Fibroblast of pulmonary artery (primary cell): ENCODE measurements around the gene CITED4.

Experiments
- DNase-seq: peaks from one replicate; pipeline ENCODE4 v3.0.0-alpha.2; 2010; ENCODE audit warnings: low read depth
- H3K4me3 ChIP-seq: replicated peaks from 2 replicates; pipeline ENCODE4 v1.5.1; 2011; ENCODE audit warnings: low read depth, mild to moderate bottlenecking, control low read depth, low read length, moderate library complexity
- TF ChIP-seq, protein P1 (sequence below): IDR thresholded peaks from 2 replicates; pipeline ENCODE4 v1.5.1; 2011; ENCODE audit warnings: mild to moderate bottlenecking, control low read depth, low read length, inconsistent platforms; ENCODE audit errors: missing control alignments

The CITED4 gene

DNA sequence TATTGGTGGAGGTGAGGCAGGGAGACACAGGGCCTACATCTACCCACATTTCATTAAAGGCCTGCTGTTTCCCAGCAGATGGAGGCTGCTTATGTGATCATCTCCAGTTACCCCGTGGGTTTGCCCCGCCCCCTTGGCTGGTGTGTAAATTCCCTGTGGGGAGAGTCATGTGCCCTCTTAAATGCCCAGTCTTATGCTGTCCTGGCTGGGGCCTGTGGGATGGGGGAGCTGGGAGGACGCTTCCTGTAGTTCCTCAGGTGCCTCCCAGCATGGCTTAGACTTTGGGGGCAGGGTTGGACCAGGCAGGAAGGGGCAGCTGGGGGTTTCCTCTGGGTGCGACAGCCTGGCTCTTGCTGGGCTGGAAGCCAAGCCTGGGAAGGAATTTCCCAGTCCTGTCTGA lies 15.5 kb upstream of the CITED4 start:
- TF ChIP-seq, protein P1, sequence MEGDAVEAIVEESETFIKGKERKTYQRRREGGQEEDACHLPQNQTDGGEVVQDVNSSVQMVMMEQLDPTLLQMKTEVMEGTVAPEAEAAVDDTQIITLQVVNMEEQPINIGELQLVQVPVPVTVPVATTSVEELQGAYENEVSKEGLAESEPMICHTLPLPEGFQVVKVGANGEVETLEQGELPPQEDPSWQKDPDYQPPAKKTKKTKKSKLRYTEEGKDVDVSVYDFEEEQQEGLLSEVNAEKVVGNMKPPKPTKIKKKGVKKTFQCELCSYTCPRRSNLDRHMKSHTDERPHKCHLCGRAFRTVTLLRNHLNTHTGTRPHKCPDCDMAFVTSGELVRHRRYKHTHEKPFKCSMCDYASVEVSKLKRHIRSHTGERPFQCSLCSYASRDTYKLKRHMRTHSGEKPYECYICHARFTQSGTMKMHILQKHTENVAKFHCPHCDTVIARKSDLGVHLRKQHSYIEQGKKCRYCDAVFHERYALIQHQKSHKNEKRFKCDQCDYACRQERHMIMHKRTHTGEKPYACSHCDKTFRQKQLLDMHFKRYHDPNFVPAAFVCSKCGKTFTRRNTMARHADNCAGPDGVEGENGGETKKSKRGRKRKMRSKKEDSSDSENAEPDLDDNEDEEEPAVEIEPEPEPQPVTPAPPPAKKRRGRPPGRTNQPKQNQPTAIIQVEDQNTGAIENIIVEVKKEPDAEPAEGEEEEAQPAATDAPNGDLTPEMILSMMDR = no peak
- no peak overlapping the region for H3K4me3 ChIP-seq
- peak; percentile 92 for DNase-seq

DNA sequence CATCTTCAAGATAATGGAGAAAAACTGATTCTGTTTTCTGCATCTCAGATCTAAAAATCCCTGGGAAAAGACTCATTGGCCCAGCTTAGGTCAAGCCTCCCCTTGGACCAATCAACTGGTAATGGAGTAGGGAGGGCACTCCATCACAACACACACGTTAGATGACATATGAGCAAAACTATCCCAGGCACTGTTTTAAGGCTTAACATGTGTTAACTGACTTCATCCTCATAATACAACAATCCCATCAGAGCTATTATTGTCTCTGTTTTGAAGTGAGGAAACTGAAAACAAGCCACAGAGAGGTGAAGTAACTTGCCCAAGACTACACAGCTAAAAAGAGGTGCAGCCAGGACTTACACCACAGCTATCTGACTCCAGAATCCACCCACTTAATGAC lies 14.7 kb upstream of the CITED4 start:
- no peak overlapping the region for H3K4me3 ChIP-seq
- no peak for DNase-seq
- TF ChIP-seq, protein P1 = no peak

DNA sequence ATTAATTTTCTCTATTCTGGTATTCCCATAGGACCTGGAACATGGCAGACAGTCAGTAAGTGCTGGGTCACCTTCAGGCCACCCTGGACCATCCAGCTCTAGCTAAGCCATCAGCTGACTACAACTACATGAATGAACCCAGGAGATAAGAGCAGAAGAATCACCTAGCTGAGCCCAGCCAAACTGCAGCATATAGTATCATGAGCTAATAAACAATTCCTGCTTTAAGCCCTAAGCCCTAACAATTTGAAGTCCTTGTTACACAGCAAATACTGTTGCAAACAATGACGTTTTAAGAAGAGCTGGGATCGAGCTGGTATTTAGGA lies 14.2 kb upstream of the CITED4 start:
- TF ChIP-seq, protein P1 = no peak

DNA sequence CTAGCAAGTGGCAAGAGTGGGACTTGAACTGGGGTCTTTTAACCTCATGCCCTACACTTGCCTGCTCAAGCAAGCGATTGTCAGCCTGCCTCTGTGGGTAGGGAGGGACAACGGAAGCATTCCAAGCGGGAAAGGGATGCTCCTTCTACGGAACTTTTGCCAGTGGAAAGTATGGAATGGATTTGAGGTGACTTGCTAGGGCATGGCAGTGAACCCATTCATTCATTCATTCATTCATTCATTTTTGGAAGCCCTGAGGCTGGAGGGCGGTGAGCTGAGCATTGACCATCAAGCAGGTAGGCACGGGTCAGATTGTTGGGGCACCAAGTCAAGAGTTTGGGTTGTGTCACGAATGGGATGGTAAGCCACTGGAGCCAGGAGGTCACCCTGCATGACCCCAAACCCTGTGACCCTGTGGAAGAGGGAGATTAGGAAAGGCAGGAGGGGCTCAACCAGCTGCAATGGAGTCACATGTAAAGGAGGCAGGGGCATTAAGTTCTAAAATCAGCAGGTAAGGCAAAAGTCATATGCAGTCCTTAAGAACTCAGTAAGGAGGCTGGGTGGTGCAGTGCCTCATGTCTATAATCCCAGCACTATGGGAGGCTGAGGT lies 11.8 kb upstream of the CITED4 start:
- H3K4me3 ChIP-seq = no peak overlapping the region
- DNase-seq = no peak
- TF ChIP-seq, protein P1 = no peak

More for the DNA sequence above, 14.2 kb upstream of the CITED4 start:
- DNase-seq = no peak
- H3K4me3 ChIP-seq = no peak overlapping the region

DNA sequence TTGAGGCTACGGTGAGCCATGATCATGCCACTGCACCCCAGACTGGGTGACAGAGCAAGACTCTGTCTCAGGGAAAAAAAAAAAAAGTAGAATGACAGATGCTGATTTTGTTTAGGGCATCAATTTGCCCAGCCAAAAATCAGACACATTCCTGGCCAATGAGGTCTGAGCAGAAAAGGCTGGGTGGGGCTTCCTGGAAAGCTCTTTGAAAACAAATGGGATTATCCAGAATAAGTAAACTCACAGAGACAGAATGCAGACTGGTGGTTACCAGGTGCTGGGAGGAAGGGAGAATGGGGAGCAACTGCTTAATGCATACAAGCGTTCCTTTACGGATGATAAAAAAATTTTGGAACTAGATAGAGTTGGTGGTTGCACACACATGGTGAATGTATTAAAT lies 10.1 kb upstream of the CITED4 start:
- TF ChIP-seq, protein P1 = no peak
- no peak for DNase-seq

DNA sequence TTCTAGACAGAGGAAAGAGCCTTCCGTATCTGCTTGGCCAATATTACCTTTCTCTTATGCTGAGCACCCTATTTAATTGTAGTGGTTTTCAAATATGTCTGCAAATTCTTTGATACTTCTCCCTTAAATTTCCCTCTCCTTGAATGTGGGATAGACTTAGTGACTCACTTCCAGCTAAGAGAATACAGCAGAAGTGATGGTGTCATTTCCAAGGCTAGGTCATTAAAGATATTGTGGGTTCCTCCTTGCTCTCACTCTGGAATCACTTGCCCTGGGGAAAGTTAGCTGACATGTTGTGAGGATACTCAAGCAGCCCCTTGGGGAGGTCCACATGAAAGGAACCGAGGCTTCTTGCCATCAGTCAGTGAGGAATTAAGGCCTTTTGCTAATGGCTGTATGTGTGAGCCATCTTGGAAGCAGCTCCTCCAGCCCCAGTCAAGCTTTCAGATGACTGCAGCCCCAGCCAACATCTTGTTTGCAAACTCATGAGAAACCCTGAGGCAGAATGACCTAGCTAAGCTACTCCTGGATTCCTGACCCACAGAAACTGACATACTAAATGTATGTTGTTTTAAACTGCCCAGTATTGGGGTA lies 8.1 kb upstream of the CITED4 start:
- TF ChIP-seq, protein P1 = no peak
- no peak overlapping the region for H3K4me3 ChIP-seq
- no peak for DNase-seq

More for the DNA sequence above, 10.1 kb upstream of the CITED4 start:
- H3K4me3 ChIP-seq = no peak overlapping the region
